Keratinocyte (primary cell): ENCODE data around the gene ECHDC1. TPM values are rescaled to one million over a fixed set of nuclear protein-coding genes. Genes with fewer than 3 reads are reported as not detected.
A peak's percentile ranks its signal among the peaks of the same experiment; 100 is the strongest.

Source experiments
- DNase-seq: peaks from one replicate; pipeline ENCODE4 v3.0.0-alpha.2; 2011; ENCODE audit warnings: low read depth, missing footprints, low spot score
- FAIRE-seq: peaks from 2 replicates; lab custom pipeline; 2011; peaks lifted over from hg19 to GRCh38; lab: Jason Lieb, UNC
- H2AFZ ChIP-seq: 2 replicates; pipeline ENCODE4 v1.6.0; 2012; ENCODE audit warnings: low read length, control low read depth, inconsistent platforms; ENCODE audit not compliant: control insufficient read depth
- H3K27ac ChIP-seq: 2 replicates; pipeline ENCODE4 v1.5.1; 2011; ENCODE audit warnings: low read length; ENCODE audit not compliant: control insufficient read depth, insufficient read depth
- H3K27me3 ChIP-seq: 3 replicates; pipeline ENCODE4 v1.6.0; 2011; ENCODE audit warnings: low read length; ENCODE audit not compliant: control insufficient read depth, insufficient read depth; ENCODE audit errors: extremely low read depth
- H3K36me3 ChIP-seq, 2 experiments: 2 replicates in 1 of 2; 3 replicates in 1 of 2; pipeline ENCODE4 v1.5.1; 2011; ENCODE audit warnings: low read length in 2 of 2, mild to moderate bottlenecking in 1 of 2; ENCODE audit not compliant: control insufficient read depth in 2 of 2, insufficient read depth in 2 of 2; ENCODE audit errors: extremely low read depth in 1 of 2
- H3K4me1 ChIP-seq: 3 replicates; pipeline ENCODE4 v1.5.1; 2011; ENCODE audit warnings: low read length; ENCODE audit not compliant: control insufficient read depth, insufficient read depth; ENCODE audit errors: extremely low read depth
- H3K4me2 ChIP-seq: 3 replicates; pipeline ENCODE4 v1.6.0; 2011; ENCODE audit warnings: low read depth, low read length; ENCODE audit not compliant: control insufficient read depth, insufficient read depth; ENCODE audit errors: extremely low read depth
- H3K4me3 ChIP-seq, 3 experiments: fragments of 200-600 bp in 1 of 3; sonication (generic) in 1 of 3; 2 replicates in 2 of 3; 3 replicates in 1 of 3; pipeline ENCODE4 v1.5.1; 2011 to 2016; ENCODE audit warnings: low read length in 3 of 3, mild to moderate bottlenecking in 3 of 3, control low read depth in 2 of 3, inconsistent platforms in 1 of 3, low read depth in 1 of 3, mixed read lengths in 1 of 3, mixed run types in 1 of 3, moderate library complexity in 1 of 3; ENCODE audit not compliant: control insufficient read depth in 2 of 3, insufficient read depth in 2 of 3; ENCODE audit errors: extremely low read depth in 1 of 3
- H3K79me2 ChIP-seq: 2 replicates; pipeline ENCODE4 v1.6.0; 2012; ENCODE audit warnings: low read length; ENCODE audit not compliant: control insufficient read depth, insufficient read depth
- H3K9ac ChIP-seq: 3 replicates; pipeline ENCODE4 v1.6.0; 2011; ENCODE audit warnings: low read length; ENCODE audit not compliant: control insufficient read depth, insufficient read depth; ENCODE audit errors: extremely low read depth
- H3K9me1 ChIP-seq: 3 replicates; pipeline ENCODE4 v1.6.0; 2011; ENCODE audit warnings: low read length; ENCODE audit not compliant: control insufficient read depth, insufficient read depth; ENCODE audit errors: extremely low read depth
- H3K9me3 ChIP-seq: 2 replicates; pipeline ENCODE4 v1.5.1; 2012; ENCODE audit warnings: low read depth, low read length; ENCODE audit not compliant: control insufficient read depth
- H4K20me1 ChIP-seq: 3 replicates; pipeline ENCODE4 v1.6.0; 2011; ENCODE audit warnings: low read length; ENCODE audit not compliant: control insufficient read depth, insufficient read depth; ENCODE audit errors: extremely low read depth
- EZH2 ChIP-seq: IDR thresholded peaks from one replicate; pipeline ENCODE4 v1.6.1; 2012; ENCODE audit warnings: inconsistent platforms, mild to moderate bottlenecking, low read length, moderate library complexity
- dilution Hi-C: fragments of 300-500 bp; cut with MboI; formaldehyde crosslinking; loops from one replicate; pipeline ENCODE4 v1.7.0; 2020; ENCODE audit warnings: low sequenced_read_pairs; ENCODE audit not compliant: extremely low pct_ligation_motif_present
- polyA plus RNA-seq, 5 experiments: library from polyadenylated mRNA; depleted of rRNA in 3 of 5; stranded (reverse) in 3 of 5; stranded (forward) in 1 of 5; unstranded in 1 of 5; fragments of >200 nt; gene quantifications; 1 replicate in 1 of 5; 2 replicates in 3 of 5; 3 replicates in 1 of 5; pipeline versions ENCODE4 v1.2.1 to v1.2.3, GENCODE V29; 2011 to 2012; ENCODE audit warnings: missing spikeins in 2 of 5, low read depth in 1 of 5, low replicate concordance in 1 of 5
- TF ChIP-seq, protein P1 (sequence below), 3 experiments: IDR thresholded peaks in 1 of 3; conservative IDR thresholded peaks in 1 of 3; optimal IDR thresholded peaks in 1 of 3; 2 replicates in 2 of 3; 3 replicates in 1 of 3; pipeline versions ENCODE3 to v1.5.1; 2011; ENCODE audit warnings: low read length in 3 of 3, mild to moderate bottlenecking in 3 of 3, moderate library complexity in 2 of 3, control low read depth in 1 of 3, inconsistent platforms in 1 of 3; ENCODE audit not compliant: insufficient read depth in 2 of 3; ENCODE audit errors: extremely low read depth in 1 of 3

ECHDC1 gene
- polyA plus RNA-seq, 1 donor (not counting 4 experiments of a cell fraction or from before 2014, with no cell fraction given), result 56.9 TPM

DNA sequence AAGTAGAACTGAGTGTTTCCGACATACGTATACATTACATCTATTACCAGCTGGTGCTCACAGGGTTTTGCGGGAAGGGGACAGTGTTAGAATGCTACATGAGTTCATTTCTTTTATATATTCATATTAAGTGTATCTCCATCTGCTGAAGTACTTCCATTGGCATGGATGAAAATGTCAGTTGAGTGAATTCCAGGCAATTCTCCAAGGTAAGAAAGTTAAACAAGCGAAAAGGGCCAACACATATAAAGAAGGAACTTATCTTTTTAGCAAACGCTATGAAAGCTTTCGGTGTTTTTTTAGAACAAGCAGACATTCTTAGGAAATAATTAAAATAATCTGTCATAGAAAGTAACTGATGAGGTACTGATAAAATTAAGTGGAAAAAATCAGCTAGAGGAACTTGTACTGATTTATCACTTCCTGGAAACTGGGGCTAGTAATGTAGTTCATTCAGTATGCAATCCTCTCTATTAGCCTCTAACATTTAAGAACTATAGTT lies 42.2 kb downstream of the ECHDC1 start:
- no peak overlapping the region for H3K9ac ChIP-seq

GRCh38 chr6:127300411-127300810 lies 43.0 kb downstream of the ECHDC1 start:
- DNase-seq, result peak; percentile 17
- no peaks in the 10 kb centered on the region for H3K36me3 ChIP-seq
- H3K9ac ChIP-seq, result no peak overlapping the region
- peak; percentile 69 for FAIRE-seq
- dilution Hi-C loops, result no loop called here
- no peaks in the 10 kb centered on the region for H3K9me1 ChIP-seq
- H4K20me1 ChIP-seq, result no peaks in the 10 kb centered on the region
- H3K27ac ChIP-seq, result no peak overlapping the region
- no peak for TF ChIP-seq EZH2
- TF ChIP-seq, protein P1, sequence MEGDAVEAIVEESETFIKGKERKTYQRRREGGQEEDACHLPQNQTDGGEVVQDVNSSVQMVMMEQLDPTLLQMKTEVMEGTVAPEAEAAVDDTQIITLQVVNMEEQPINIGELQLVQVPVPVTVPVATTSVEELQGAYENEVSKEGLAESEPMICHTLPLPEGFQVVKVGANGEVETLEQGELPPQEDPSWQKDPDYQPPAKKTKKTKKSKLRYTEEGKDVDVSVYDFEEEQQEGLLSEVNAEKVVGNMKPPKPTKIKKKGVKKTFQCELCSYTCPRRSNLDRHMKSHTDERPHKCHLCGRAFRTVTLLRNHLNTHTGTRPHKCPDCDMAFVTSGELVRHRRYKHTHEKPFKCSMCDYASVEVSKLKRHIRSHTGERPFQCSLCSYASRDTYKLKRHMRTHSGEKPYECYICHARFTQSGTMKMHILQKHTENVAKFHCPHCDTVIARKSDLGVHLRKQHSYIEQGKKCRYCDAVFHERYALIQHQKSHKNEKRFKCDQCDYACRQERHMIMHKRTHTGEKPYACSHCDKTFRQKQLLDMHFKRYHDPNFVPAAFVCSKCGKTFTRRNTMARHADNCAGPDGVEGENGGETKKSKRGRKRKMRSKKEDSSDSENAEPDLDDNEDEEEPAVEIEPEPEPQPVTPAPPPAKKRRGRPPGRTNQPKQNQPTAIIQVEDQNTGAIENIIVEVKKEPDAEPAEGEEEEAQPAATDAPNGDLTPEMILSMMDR (optimal IDR thresholded peaks at IDR 0.05 in 1 of 3, IDR thresholded peaks at IDR 0.05 in 1 of 3, conservative IDR thresholded peaks at IDR 0.05 in 1 of 3; ENCODE audit: extremely low read depth in 1 of 3, insufficient read depth in 2 of 3, low read length in 3 of 3), result no peak
- H3K27me3 ChIP-seq, result no peaks in the 10 kb centered on the region
- H3K4me1 ChIP-seq, result peaks cover 9% of the 10 kb centered on the region
- no peak overlapping the region for H2AFZ ChIP-seq
- no peaks in the 10 kb centered on the region for H3K9me3 ChIP-seq
- no peak overlapping the region for H3K4me3 ChIP-seq
- no peak overlapping the region for H3K4me2 ChIP-seq
- H3K79me2 ChIP-seq, result peaks cover 2% of the 10 kb centered on the region

More for the DNA sequence above, 42.2 kb downstream of the ECHDC1 start:
- dilution Hi-C loops, result no loop called here
- no peak overlapping the region for H2AFZ ChIP-seq
- H3K27ac ChIP-seq, result no peak overlapping the region
- H3K4me3 ChIP-seq, result no peak overlapping the region
- no peaks in the 10 kb centered on the region for H3K36me3 ChIP-seq
- no peaks in the 10 kb centered on the region for H3K9me1 ChIP-seq
- H3K4me2 ChIP-seq, result no peak overlapping the region
- H3K4me1 ChIP-seq, result peaks cover 9% of the 10 kb centered on the region
- no peaks in the 10 kb centered on the region for H3K9me3 ChIP-seq
- no peaks in the 10 kb centered on the region for H4K20me1 ChIP-seq
- H3K27me3 ChIP-seq, result no peaks in the 10 kb centered on the region
- DNase-seq (no peak), FAIRE-seq (no peak)
- TF ChIP-seq, protein P1 (optimal IDR thresholded peaks at IDR 0.05 in 1 of 3, IDR thresholded peaks at IDR 0.05 in 1 of 3, conservative IDR thresholded peaks at IDR 0.05 in 1 of 3; ENCODE audit: extremely low read depth in 1 of 3, insufficient read depth in 2 of 3, low read length in 3 of 3), result no peak
- no peak for TF ChIP-seq EZH2
- peaks cover 5% of the 10 kb centered on the region for H3K79me2 ChIP-seq
